HG03457 (cell line): ENCODE data around the gene HOXD10.

Experiments used
- ATAC-seq: cut with Tn5 transposase; IDR thresholded peaks from one replicate; pipeline ENCODE4 v1.9.1; 2021; ENCODE audit warnings: moderate number of reproducible peaks; ENCODE audit not compliant: unreplicated experiment

Gene HOXD10

DNA sequence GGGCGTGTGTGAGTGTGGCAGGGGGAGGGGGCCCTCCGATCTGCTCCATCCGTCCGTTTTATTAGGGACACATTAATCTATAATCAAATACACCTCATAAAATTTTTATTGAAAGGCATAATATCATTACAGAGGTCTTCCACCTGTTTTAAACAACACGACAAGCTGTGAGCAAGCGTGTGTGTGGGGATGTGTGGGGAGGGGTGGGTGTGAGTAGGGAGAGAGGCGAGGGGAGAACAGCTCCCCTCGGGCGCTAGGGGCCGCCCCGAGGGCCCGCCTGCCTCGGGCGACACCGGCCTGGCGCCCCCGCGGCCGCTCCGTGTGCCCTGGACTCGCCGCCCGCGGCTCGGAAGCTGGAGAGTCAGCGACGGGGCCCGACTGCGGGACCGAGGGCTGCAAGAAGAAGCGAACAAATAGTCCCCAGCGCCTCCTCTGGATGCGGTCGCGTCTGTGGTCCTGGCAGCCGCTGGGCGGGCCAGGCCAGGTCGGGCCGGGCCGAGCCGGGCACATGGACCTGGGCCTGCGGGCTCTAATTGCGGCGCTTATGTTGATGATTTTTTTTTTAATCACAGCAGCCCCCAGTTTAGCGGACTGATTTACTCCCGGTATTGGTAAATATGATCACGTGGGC is 5.6 kb downstream of the HOXD10 start:
- ATAC-seq, result no peak

DNA sequence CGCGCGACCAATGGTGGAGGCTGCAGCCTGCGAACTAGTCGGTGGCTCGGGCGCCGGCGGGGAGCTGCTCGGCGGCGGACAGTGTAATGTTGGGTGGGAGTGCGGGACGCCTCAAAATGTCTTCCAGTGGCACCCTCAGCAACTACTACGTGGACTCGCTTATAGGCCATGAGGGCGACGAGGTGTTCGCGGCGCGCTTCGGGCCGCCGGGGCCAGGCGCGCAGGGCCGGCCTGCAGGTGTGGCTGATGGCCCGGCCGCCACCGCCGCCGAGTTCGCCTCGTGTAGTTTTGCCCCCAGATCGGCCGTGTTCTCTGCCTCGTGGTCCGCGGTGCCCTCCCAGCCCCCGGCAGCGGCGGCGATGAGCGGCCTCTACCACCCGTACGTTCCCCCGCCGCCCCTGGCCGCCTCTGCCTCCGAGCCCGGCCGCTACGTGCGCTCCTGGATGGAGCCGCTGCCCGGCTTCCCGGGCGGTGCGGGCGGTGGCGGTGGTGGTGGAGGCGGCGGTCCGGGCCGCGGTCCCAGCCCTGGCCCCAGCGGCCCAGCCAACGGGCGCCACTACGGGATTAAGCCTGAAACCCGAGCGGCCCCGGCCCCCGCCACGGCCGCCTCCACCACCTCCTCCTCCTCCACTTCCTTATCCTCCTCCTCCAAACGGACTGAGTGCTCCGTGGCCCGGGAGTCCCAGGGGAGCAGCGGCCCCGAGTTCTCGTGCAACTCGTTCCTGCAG is 6.3 kb downstream of the HOXD10 start, which contains the start of gene HOXD9:
TSS of gene HOXD9 (plus strand) at position 37 of the 728 bp plus-strand sequence. CDS start at position 87, 50 bp downstream.
- no peak for ATAC-seq

DNA sequence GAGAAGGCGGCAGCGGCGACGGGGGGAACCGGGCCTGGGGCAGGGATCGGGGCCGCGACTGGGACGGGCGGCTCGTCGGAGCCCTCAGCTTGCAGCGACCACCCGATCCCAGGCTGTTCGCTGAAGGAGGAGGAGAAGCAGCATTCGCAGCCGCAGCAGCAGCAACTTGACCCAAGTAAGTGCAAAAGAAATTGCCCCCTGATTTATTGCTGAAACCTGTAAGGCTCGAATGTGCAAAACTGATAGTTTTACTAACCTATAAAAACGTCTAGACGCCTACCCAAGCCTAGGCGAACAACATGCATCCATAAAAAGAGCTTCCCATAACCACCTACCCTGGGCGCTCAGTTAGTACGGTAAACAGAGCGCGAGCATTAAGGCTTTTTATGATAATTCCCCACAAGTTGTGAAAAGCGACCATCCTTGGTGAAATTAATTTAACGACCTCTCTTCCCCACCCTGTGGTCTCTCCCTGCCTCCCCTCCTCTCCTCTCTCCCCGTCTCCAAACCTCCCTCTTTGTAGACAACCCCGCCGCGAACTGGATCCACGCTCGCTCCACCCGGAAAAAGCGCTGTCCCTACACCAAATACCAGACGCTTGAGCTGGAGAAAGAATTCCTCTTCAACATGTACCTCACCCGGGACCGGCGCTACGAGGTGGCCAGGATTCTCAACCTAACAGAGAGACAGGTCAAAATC is 7.0 kb downstream of the HOXD10 start:
- no peak for ATAC-seq

DNA sequence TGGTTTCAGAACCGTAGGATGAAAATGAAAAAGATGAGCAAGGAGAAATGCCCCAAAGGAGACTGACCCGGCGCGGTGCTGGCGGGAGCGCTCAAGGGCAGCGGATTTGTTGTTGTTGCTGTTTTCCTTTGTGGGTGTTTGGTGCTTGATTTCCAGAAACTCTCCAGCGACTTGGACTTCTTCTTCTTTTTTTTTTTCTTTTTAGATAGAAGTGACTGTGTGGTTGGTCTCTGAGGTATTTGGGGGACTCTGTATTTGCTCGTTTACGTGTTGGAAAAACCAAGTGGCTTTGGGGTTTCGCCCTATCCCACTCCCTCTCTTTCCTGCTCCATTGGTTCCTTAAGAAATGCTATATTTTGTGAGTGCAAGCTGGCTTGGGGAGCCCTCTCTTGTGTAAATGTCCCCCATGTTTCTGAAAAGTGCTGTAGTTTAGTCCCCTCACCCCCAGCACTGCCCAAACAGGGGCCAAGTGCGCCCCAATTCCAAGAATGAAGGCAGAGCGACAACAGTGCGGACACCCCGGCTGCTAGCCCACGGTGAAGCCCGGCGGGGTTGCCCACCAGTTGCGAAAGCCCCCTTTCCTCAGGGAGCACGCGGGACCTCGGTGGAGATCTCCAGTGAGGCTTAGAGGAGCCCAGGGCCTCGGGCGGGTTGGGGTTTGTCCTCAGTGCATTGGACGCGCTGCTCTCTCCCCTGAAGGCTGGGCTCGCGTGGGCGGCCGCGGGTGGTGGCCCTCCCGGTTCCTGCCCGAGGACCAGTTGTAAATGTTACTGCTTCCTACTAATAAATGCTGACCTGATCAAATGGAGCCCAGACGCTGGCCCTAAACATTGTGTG is 7.8 kb downstream of the HOXD10 start:
- no peak for ATAC-seq

DNA sequence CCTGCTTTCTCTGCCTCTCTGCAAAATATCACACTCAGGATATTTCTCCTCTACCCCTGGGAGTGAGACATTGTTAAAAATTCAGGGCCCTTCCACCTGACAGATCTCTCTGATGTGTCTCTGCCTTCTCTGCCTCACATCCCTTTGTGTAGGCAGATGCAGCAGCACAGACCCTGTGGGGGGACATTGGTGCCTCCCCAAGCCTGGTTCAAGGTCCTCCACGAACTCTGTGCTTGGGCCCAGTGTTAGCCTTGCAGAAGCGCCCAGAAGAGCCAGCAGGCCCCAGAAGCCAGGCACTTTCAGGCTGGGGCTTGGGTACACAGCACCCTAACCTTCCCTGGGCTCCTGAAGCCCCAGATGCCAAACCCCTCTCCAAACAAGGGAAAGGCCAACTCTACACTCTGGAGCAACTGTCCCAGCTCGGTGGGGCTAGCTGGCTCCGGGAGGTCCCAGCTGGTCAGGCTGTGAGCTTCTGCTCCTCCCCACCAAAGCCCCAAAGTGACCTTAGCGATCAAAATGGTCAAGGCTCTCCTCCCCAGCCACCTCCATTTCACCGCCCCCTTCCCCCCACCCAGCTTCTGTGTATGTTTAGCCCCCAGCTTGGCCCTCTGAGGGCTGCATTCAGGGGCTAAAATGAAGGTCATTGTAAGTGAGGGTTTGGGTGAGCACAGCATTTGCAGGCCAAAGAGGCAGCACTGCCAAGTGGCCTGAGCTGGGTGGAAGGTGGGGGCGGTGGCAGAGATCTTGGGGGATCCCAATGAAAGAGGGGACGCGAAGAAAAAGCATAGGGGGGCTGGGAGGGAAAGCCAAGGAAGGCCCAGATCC is 8.6 kb downstream of the HOXD10 start:
- ATAC-seq, result no peak

DNA sequence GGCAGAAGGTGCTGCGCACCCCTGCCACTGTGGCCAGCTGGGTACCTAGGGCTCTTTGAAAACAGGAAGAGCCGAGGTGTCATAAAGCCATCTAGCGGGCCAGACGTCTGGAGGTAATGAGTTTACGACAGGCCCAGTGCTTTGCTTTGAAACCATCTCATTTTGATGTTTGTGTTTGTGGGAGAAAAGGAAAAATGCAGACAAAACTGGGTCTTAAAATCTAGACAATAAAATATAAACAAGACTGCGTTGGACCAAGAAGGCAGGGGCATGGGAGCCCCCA is 9.1 kb downstream of the HOXD10 start:
- ATAC-seq, result no peak

DNA sequence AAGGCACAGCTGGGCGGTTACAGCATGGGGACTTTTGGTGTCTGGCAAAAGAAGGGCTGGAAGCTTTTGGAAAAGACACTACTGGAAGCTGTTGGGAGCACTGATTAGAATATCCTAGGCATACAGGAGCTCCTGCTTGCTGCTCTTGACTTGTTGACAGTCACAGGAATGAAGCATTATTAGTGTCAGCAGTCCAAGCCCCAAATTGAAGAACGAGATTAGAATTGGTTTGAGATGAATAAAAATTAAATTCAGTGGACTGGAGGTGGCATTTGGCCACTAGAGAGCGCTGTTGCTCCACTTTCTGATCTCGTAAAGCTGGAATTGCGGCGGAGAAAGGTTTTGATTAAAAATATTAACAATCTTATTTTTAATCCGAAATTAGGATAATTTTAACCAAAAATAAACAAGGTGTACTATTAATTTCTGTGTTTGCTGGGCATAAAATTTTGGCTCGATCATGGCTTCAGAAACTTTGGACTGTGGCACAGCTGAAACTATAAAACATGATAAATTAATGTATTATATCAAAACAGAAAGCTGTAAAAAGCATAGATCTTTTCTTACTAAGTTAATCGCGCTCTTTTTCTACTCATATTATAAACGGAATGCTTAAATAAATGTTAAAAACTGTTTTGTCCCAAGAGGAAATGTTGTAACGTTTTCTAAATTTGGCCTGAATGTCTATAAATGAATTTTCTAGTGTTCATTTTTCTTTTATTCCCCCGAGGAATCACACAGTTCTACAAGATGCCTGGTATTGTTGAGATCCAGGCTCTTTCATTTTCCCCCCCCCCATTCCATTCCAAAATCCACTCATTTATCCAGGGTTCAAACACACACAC is 10.6 kb downstream of the HOXD10 start:
- ATAC-seq, result no peak

DNA sequence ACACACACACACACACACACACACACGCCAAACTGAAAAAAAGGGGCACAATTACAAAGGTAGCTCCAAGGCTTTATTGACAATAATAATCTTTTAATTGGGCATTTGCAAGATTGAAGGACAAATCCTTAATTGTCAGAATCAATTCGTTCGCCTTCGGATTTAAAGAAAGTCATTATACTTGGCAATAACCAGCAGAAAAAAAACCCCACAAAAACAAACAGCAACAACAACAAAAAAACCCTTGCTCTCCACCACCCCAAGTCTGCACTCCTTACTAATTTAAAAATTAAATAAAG is 11.1 kb downstream of the HOXD10 start:
- no peak for ATAC-seq

DNA sequence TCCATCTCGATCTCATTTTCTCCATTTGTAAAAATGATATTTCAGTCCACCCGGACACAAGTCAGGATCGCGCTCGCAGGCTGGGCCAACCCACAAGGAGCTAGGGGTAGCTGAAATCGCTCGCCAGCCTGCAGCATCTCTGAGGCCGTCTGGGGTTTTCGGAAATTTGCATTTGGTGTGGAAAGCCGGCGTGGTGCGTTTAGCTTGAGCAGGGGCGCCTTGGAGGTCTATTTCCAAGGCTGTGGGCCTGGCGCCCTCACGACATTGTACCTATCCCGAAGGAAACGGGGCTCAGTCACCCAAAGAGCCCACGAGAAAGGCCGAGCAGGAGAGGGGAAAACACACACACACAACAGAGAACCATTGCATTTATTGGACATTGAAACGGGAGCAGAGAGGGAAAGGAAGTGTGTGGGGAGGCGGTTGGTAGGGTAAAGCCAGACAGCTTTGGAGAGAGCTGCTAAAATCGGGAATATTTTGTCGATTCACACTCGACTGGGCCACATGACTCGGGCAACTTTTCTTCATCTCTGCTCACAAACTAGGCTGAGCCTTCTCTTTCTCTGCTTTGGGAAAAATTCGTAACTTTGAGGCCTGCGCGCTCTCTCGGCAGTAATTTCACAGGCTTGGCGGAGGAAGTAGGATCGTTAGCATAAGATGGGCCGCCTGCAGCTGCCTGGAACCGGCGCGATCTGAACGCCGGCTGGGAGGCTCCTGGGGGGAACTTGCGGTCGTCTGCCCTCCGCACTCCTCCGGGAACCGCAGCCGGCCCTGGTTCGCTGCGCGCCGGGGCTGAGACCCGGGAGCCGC is 11.8 kb downstream of the HOXD10 start:
- ATAC-seq, result no peak

DNA sequence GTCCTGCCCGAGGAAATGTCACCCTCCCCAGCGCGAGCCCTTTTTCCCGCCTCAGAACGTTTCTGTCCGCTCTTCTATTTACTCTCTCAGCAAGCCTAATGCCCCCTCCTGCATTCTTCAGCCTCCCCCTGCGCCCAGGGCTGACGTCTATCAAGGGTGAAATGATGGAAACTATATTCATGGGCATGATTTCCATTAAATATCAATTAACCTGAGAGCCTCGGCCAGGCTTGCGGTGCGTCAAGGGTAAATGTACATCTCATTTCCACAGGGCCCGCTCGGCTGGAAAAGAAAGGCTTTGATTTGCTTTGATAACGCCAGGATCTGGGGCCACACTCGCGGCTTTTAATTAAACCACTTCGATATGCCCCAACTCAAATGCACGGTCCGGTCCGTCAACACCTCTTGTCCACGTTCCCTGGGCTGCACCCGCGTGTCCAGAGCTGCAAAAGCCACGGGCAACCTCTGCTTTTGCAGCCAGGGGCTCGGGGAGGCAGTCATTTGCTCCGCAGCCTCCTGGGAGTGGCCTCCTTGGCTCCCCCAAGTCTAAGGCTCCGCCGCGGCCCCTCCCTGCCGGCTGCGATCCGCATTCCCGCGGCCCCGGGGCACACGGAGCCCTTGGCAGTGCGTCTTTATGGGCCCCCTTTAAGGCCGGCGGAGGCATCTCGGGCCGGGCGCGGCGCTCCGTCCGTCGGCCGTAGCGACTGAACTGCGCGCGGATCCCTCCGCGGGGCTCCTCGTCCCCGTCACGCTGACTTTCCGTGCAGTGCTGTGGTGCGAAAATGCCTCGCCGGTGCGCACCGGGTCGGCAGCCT is 12.6 kb downstream of the HOXD10 start, which contains the start of gene HOXD8:
TSS of gene HOXD8 (plus strand) at position 724 of the 815 bp plus-strand sequence. CDS start 662 bp downstream, outside the sequence.
- no peak for ATAC-seq

DNA sequence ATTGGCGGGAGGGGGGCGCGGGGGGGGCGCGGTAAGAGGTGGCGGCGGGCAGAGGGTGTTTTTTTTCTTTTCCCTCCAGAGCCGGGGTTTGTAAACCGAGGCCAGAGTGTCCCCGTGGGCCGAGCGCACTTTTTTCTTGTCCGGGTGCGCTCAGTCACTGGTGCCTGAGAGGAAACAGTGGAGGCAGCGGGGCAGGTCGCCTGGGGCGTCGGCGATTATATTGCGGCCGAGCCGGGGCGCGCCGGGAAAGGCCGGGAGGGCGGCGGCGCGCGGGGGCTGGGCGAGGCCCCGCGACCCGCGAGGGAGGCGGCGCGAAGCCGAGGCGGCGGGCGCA is 13.2 kb downstream of the HOXD10 start:
- no peak for ATAC-seq

DNA sequence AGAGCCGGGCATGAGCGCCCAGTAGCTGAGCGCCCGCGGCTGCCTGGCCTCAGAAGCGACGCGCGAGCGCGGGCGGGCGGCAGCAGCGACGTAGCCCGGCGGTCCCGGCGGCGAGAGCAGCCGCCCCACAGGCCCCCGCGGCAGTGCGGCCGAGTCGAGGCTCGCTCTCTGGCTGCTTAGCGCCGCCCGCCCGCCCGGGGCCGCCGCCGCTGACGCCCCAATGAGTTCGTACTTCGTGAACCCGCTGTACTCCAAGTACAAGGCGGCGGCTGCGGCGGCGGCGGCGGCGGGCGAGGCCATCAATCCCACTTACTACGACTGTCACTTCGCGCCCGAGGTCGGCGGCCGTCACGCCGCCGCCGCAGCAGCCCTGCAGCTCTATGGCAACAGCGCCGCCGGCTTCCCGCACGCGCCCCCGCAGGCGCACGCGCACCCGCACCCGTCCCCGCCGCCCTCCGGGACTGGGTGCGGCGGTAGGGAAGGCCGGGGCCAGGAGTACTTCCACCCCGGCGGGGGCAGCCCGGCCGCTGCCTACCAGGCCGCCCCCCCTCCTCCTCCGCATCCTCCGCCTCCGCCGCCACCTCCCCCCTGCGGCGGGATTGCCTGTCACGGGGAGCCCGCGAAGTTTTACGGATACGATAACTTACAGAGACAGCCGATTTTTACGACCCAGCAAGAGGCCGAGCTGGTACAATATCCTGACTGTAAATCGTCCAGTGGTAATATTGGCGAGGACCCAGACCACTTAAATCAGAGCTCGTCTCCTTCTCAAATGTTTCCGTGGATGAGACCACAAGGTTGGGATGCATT is 13.8 kb downstream of the HOXD10 start:
- no peak for ATAC-seq

DNA sequence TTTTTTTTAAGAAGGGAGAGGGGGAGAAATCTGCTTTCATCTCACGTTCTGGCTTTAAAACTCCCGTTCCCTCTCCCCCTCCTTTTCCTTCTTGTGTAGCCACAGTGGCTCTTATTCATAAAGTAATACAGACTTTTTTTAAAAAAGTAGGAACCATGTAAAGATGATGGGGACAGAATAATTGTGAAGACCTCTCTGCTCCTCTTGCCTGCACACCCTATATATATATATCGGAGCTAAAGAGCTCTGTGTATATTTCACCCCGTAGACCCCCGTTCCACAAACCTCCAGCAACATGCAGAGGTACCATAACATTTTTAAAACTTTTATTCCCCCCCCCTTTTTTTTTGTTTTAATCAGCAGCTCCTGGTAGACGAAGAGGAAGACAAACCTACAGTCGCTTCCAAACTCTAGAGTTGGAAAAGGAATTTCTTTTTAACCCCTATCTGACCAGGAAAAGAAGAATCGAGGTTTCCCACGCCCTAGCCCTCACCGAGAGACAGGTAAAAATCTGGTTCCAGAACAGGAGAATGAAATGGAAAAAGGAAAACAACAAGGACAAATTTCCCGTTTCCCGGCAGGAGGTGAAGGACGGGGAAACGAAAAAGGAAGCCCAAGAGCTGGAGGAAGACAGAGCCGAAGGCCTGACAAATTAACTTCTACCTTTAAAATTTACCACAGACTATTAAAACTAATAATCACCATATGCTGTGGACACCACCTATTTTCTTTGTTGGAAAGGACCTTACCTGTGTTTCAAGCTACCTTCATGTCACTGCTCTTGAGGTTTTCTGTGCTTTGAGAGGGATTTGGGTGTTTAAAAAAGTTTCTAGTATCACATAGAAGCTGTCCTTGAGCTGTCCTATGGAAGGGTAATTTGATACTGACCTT is 14.6 kb downstream of the HOXD10 start:
- ATAC-seq, result no peak

DNA sequence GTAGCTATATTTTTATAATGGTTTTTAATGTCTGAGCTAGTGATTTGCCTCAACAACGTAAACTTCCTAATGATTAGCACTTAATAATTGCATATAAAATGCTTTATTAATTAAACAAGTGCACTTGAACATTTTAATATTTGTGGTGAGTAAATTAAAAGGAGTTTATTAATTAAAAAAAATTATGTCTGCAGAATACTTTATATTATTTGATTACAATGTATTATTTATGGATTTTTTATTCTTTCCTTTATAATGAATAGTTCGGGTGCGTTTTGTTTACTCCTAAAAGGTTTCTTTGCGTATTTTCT is 15.2 kb downstream of the HOXD10 start:
- ATAC-seq, result no peak

DNA sequence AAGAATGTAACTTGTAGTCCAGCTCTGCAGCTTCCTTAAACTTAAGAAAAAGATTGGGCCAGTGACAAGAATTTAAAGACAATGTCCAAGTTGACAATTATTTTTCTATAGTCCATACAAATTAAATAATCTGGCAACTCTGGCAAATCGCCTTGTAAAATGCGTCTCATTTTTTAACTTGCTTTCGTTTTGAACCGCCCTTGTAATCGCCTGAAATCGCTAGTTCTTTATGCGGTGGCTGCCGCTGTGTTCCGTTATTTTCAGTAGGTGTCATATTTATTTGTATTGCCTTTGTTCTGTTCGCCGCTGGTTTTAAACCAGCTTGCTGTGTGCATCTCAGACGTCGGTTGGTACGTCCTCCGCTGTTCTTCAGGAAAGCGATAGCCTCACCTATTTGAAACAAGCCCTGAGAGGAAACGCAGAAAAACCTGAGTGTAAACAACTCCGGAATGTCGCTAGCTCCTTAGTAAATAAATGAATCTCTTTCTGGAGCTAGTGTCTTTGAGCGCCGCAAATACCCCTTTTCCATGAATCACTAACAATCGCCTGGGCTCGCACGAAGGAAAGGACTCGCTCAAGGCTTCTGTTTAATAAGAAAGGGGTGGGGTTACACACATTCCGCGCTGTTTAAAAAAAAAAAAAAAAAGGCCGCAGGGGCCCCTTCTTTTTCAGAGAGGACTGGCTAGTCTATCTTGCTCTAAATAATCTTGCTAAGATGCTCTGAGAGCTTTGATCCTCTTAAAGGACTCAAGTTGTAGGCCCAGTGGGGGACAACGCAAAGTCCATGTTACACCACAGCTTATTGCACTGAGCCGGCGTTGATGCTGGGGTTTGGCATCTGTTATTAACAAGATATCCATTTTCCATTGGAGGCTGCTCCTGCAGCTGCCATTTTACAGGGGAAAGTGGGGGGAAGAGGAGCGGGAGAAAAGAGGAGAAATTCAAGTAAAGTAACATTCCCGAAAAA is 15.9 kb downstream of the HOXD10 start:
- no peak for ATAC-seq
